Caco-2 (cell line): ENCODE measurements around the gene ILDR2. TPM values are rescaled to one million over a fixed set of nuclear protein-coding genes. Genes with fewer than 3 reads are reported as not detected.
A peak's percentile ranks its signal among the peaks of the same experiment; 100 is the strongest.

ENCODE experiments used
- BruUV-seq: library from RNA; stranded (reverse); fragments of 400-500 nt; replicated peaks from 2 replicates; lab custom pipeline; 2021; lab: Mats Ljungman, UMichigan
- CTCF ChIA-PET: fragments of 300-600 bp; sonication (Branson Sonifier 250); formaldehyde crosslinking; loops from one replicate; lab custom pipeline; 2022; ENCODE audit warnings: antibody characterized with exemption; lab: Charles Lee
- POLR2A ChIA-PET: fragments of 300-600 bp; sonication (Branson Sonifier 250); formaldehyde crosslinking; loops from one replicate; lab custom pipeline; 2022; ENCODE audit warnings: antibody characterized with exemption; lab: Charles Lee
- DNase-seq, 2 experiments: peaks; one replicate each; pipeline versions ENCODE4 v3.0.0 to v3.0.0-alpha.2; 2020 to 2022
- H3K27me3 ChIP-seq: replicated peaks from 2 replicates; pipeline ENCODE4 v1.6.0; 2011; ENCODE audit warnings: low read length; ENCODE audit not compliant: control insufficient read depth, insufficient read depth
- H3K36me3 ChIP-seq: 2 replicates; pipeline ENCODE4 v1.5.1; 2011; ENCODE audit warnings: low read length; ENCODE audit not compliant: control insufficient read depth, insufficient read depth
- H3K4me1 ChIP-seq: fragments of 250-450 bp; sonication (Bioruptor Pico); 2 replicates; pipeline ENCODE4 v1.5.1; 2020; ENCODE audit warnings: mild to moderate bottlenecking
- H3K4me3 ChIP-seq: 2 replicates; pipeline ENCODE4 v1.5.1; 2011; ENCODE audit warnings: low read depth, mild to moderate bottlenecking, control low read depth, low read length
- H3K9me3 ChIP-seq: fragments of 250-450 bp; sonication (Bioruptor Pico); 2 replicates; pipeline ENCODE4 v1.5.1; 2020; ENCODE audit warnings: mild to moderate bottlenecking, moderate library complexity
- H3K27ac Mint-ChIP-seq: one replicate; pipeline ENCODE4 v1.8.0; 2022; ENCODE audit warnings: mixed read lengths; ENCODE audit not compliant: unreplicated experiment
- H3K27me3 Mint-ChIP-seq: one replicate; pipeline ENCODE4 v1.8.0; 2022; ENCODE audit warnings: mixed read lengths; ENCODE audit not compliant: insufficient read depth, unreplicated experiment
- H3K36me3 Mint-ChIP-seq: one replicate; pipeline ENCODE4 v1.8.0; 2022; ENCODE audit warnings: mild to moderate bottlenecking, mixed read lengths; ENCODE audit not compliant: insufficient read depth, unreplicated experiment
- H3K4me1 Mint-ChIP-seq: one replicate; pipeline ENCODE4 v1.8.0; 2022; ENCODE audit warnings: low read depth, mixed read lengths; ENCODE audit not compliant: unreplicated experiment
- H3K4me3 Mint-ChIP-seq: one replicate; pipeline ENCODE4 v1.8.0; 2022; ENCODE audit warnings: mild to moderate bottlenecking, moderate library complexity, mixed read lengths; ENCODE audit not compliant: unreplicated experiment
- H3K9me3 Mint-ChIP-seq: one replicate; pipeline ENCODE4 v1.8.0; 2022; ENCODE audit warnings: mixed read lengths; ENCODE audit not compliant: unreplicated experiment
- CTCF ChIP-seq, 2 experiments: fragments of 200-600 bp in 1 of 2; IDR thresholded peaks; 1 replicate in 1 of 2; 2 replicates in 1 of 2; pipeline versions ENCODE4 v1.5.1 to v1.8.0; 2011 to 2022; ENCODE audit warnings: antibody characterized with exemption in 1 of 2, control low read depth in 1 of 2, inconsistent platforms in 1 of 2, low read depth in 1 of 2, low read length in 1 of 2, mild to moderate bottlenecking in 1 of 2, moderate library complexity in 1 of 2; ENCODE audit not compliant: insufficient read depth in 1 of 2, severe bottlenecking in 1 of 2, unreplicated experiment in 1 of 2
- intact Hi-C: fragments of 100-400 bp; cut with micrococcal nuclease; formaldehyde crosslinking; loops from one replicate; pipeline ENCODE4 v1.10.0; 2022; ENCODE audit not compliant: unreplicated experiment
- total RNA-seq: library from RNA; stranded (reverse); gene quantifications from 2 replicates; pipeline ENCODE4 v1.2.3, GENCODE V29; 2022

ILDR2 gene
- total RNA-seq, 1 experiment from 2014 or later, result 0.98 TPM

GRCh38 chr1:166925810-166926478 lies 49.4 kb downstream of the ILDR2 start:
- no TSS peak for BruUV-seq
- DNase-seq, result peak in 1 of 2 experiments; percentile 29
- H3K4me3 Mint-ChIP-seq, result no peak overlapping the region
- Histone ChIP-seq H3K9me3 (no peaks in the 10 kb centered on the region), H3K27me3 (no peaks in the 10 kb centered on the region), H3K4me3 (no peak overlapping the region), H3K4me1 (peaks cover 12% of the 10 kb centered on the region), H3K36me3 (no peaks in the 10 kb centered on the region)
- H3K27ac Mint-ChIP-seq, result no peak overlapping the region
- no peaks in the 10 kb centered on the region for H3K4me1 Mint-ChIP-seq
- no peaks in the 10 kb centered on the region for H3K36me3 Mint-ChIP-seq
- POLR2A ChIA-PET, result no interaction called here
- TF ChIP-seq CTCF (IDR thresholded peaks at IDR 0.05; ENCODE audit: insufficient read depth in 1 of 2, low read depth in 1 of 2, low read length in 1 of 2, severe bottlenecking in 1 of 2, unreplicated experiment in 1 of 2), result no peak
- H3K9me3 Mint-ChIP-seq, result no peaks in the 10 kb centered on the region
- CTCF ChIA-PET, result interaction anchor here (1.2 kb wide), 1 partner anchor 16 kb away, joined by 4 read pairs; no protein-coding TSS in a partner anchor
- peaks cover 5% of the 10 kb centered on the region for H3K27me3 Mint-ChIP-seq
- intact Hi-C loops, result no loop called here

GRCh38 chr1:166924823-166925541 lies 50.4 kb downstream of the ILDR2 start:
- Histone ChIP-seq H3K4me3 (no peak overlapping the region), H3K27me3 (no peaks in the 10 kb centered on the region), H3K36me3 (no peaks in the 10 kb centered on the region), H3K4me1 (peaks cover 12% of the 10 kb centered on the region), H3K9me3 (no peaks in the 10 kb centered on the region)
- ChIA-PET POLR2A (no interaction called here), CTCF (no interaction called here)
- no peak for DNase-seq
- no peak for TF ChIP-seq CTCF (IDR thresholded peaks at IDR 0.05; ENCODE audit: insufficient read depth in 1 of 2, low read depth in 1 of 2, low read length in 1 of 2, severe bottlenecking in 1 of 2, unreplicated experiment in 1 of 2)
- no peak overlapping the region for H3K27ac Mint-ChIP-seq
- no TSS peak for BruUV-seq
- H3K36me3 Mint-ChIP-seq, result no peaks in the 10 kb centered on the region
- no peaks in the 10 kb centered on the region for H3K4me1 Mint-ChIP-seq
- H3K27me3 Mint-ChIP-seq, result peaks cover 5% of the 10 kb centered on the region
- no peaks in the 10 kb centered on the region for H3K9me3 Mint-ChIP-seq
- no peak overlapping the region for H3K4me3 Mint-ChIP-seq
- intact Hi-C loops, result no loop called here

GRCh38 chr1:166920561-166921475 lies 54.5 kb downstream of the ILDR2 start:
- CTCF ChIA-PET, result no interaction called here
- no peak overlapping the region for H3K4me3 ChIP-seq

More at GRCh38 chr1:166920561-166921475, 54.5 kb downstream of the ILDR2 start:
- Histone ChIP-seq H3K36me3 (no peaks in the 10 kb centered on the region), H3K27me3 (no peaks in the 10 kb centered on the region), H3K4me1 (peaks cover 9% of the 10 kb centered on the region), H3K9me3 (no peaks in the 10 kb centered on the region)
- TF ChIP-seq CTCF (IDR thresholded peaks at IDR 0.05; ENCODE audit: insufficient read depth in 1 of 2, low read depth in 1 of 2, low read length in 1 of 2, severe bottlenecking in 1 of 2, unreplicated experiment in 1 of 2), result no peak
- no peaks in the 10 kb centered on the region for H3K4me1 Mint-ChIP-seq
- H3K9me3 Mint-ChIP-seq, result no peaks in the 10 kb centered on the region
- POLR2A ChIA-PET, result no interaction called here
- H3K4me3 Mint-ChIP-seq, result peak overlapping the region; percentile 54
- no peak for DNase-seq
- intact Hi-C loops, result no loop called here
- BruUV-seq, result no TSS peak
- H3K27ac Mint-ChIP-seq, result no peak overlapping the region
- H3K36me3 Mint-ChIP-seq, result no peaks in the 10 kb centered on the region
- peaks cover 17% of the 10 kb centered on the region for H3K27me3 Mint-ChIP-seq
